ENCODE data around the gene HMG20B. TPM values are rescaled to one million over a fixed set of nuclear protein-coding genes. Genes with fewer than 3 reads are reported as not detected.
A peak's percentile ranks its signal among the peaks of the same experiment; 100 is the strongest.

HMG20B gene
- total and polyA plus RNA-seq, 5 donors, result 35.7 to 50.5 (median 36.6) TPM

DNA sequence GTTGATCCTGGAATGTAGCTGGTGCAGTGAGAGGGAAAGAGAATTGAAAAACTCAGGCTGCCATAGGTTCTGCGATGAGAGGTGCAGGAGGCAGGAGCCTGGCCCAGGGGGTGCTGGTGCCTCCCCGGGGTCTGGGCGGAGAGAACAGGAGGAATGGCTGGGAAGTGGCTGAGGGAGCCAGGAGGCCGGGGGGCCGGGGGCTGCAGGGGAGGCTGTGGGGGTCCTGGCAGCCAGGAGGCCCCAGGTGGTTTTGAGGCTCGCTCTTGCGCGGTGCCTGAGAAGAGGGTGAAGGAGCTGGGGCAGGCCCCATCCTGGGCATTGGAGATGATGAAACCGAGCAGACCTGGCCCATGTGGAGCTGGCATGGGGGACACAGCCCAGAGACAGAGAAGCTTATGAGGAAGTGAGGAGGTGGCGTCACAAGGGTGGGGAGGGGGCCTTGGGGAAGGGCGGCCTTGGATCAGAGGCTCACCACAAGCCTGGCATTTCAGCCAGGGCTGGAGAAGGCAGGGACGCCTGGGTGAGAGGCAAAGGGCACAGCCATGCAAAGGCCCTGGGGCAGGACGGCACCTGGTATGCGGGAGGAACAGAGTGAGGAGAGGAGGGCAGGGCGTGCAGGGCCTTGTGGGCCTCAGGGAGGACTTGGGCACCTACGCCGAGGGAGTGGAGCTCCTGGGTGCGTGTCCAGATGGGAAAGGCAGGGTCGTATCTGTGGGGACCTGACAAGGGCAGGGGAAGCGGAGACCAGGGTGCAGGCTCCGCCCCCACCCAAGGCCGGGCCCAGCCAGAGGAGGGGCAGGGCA lies 35.1 kb upstream of the HMG20B start:
- peak; percentile 3 to 8 for ATAC-seq
- WGBS, result 86% methylated on average over 22 of the region's 22 CpGs

DNA sequence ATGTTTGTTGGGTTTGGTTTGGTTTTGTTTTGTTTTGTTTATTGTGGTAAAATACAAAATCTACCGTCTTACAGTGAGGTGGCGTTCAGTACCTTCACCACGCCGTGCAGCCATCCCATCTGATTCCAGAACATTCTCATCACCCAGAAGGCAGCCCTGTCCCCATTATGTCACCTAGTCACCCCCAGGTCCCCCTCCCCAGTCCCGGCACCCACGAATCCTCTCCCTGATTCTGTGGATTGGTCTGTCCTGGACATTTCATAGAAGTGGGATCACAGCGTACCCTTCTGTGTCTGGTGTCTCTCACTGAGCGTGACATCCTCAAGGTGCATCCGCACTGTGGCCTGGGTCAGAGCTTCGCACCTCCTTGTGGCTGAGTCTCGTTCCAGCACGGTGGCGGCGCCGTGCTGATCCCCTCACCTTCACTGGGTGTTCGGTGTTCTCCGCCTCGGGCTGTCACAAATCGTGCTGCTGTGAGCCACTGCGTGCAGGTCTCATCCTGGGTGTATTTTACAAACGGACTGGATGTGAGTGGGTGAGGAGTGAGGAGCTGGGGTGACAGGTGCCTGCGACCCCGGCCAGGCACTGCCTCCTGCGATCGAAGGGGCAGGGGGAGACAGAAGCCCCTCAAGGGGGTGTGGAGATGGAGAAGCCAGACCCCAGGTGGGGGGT lies 34.4 kb upstream of the HMG20B start:
- intact Hi-C loops (cut with DNase I), result no loop called here
- DNase-seq, result no peak
- H3K27me3 ChIP-seq (ENCODE audit: control insufficient read depth, insufficient read depth), result no peaks in the 10 kb centered on the region
- no peak overlapping the region for H3K27ac ChIP-seq (ENCODE audit: low read length)
- no peaks in the 10 kb centered on the region for H3K4me1 ChIP-seq (ENCODE audit: control insufficient read depth, insufficient read depth, low read length)
- no peak overlapping the region for H3K4me3 ChIP-seq (ENCODE audit: low read length)
- ATAC-seq, result no peak
- H3K9me3 ChIP-seq (ENCODE audit: control insufficient read depth, low read length), result no peaks in the 10 kb centered on the region
- WGBS, result 82% methylated on average over 25 of the region's 25 CpGs

More for the DNA sequence above, 35.1 kb upstream of the HMG20B start:
- no peak overlapping the region for H3K27ac ChIP-seq (ENCODE audit: low read length)
- no peaks in the 10 kb centered on the region for H3K9me3 ChIP-seq (ENCODE audit: control insufficient read depth, low read length)
- no peak overlapping the region for H3K4me3 ChIP-seq (ENCODE audit: low read length)
- no peaks in the 10 kb centered on the region for H3K4me1 ChIP-seq (ENCODE audit: control insufficient read depth, insufficient read depth, low read length)
- H3K27me3 ChIP-seq (ENCODE audit: control insufficient read depth, insufficient read depth), result no peaks in the 10 kb centered on the region
- intact Hi-C loops (cut with DNase I), result no loop called here
- DNase-seq, result peak in 2 of 3 donors; percentile 59 to 66

DNA sequence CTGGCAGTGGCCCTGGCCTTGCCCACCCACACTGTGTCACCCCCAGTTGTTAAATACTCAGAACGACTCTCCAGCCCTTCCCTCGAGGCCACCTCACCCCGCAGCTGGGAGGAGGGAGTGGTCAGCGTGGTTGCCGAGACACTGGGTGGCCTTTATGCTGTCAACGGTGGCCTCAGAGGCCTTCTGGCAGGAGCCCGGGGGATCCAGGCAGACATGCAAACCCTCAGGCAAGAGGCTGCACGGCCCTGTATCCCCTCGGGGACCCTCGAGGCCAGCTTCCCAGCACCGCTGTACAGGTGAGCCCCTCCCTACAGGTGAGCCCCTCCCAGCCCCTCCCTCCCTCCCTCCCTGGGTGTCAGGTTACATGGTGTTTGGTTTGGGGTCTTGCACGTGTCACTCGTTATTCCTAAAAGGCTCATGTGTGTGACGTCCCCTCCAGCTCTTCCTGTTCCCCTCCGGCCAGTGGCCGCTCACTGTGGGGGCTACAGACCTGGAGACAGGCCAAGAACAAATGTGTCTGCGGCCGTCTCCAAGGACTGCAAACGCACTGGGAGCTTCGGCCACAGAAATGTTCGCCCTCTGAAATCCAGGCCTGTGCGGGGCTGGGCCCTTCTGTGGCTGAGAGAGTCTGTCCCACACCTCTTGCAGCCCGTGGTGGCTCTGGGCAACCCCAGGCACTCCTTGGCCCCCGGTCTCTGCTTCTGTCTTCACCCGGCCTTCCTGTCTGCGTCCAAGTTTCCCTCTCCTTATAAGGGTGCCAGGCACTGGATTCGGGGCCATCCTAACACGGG lies 33.6 kb upstream of the HMG20B start, which contains the start of gene TEKTIP1:
Gene TEKTIP1, plus strand, starts transcription at position 210 of the 791 bp plus-strand sequence. Its CDS starts 4 bp downstream, at position 214.
- intact Hi-C loops (cut with DNase I), result no loop called here
- H3K27me3 ChIP-seq (ENCODE audit: control insufficient read depth, insufficient read depth), result no peaks in the 10 kb centered on the region
- ATAC-seq, result no peak
- no peaks in the 10 kb centered on the region for H3K9me3 ChIP-seq (ENCODE audit: control insufficient read depth, low read length)
- 56% methylated on average over 28 of the region's 28 CpGs for WGBS
- no peak within 1 kb of the TSS for H3K4me3 ChIP-seq (ENCODE audit: low read length)
- DNase-seq, result peak in 2 of 3 donors; percentile 46 to 54
- no peak within 1 kb of the TSS for H3K27ac ChIP-seq (ENCODE audit: low read length)
- H3K4me1 ChIP-seq (ENCODE audit: control insufficient read depth, insufficient read depth, low read length), result no peaks in the 10 kb centered on the region

DNA sequence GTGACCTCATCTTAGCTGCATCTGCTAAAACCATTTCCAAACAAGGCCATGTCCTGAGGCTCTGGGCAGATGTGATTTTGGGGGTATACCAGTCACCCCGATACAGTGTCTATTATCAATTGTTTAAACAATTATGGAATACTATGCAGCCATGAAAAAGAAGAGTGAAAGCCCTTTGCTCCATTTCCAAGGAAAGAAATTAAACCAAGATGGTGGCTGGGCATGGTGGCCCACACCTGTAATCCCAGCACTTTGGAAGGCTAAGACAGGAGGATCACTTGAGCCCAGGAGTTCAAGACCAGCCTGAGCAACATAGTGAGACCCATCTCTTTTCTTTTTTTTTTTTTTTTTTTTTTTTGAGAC lies 33.0 kb upstream of the HMG20B start:
- Histone ChIP-seq H3K27ac (ENCODE audit: low read length) (no peak overlapping the region), H3K4me1 (ENCODE audit: control insufficient read depth, insufficient read depth, low read length) (no peaks in the 10 kb centered on the region), H3K27me3 (ENCODE audit: control insufficient read depth, insufficient read depth) (no peaks in the 10 kb centered on the region), H3K4me3 (ENCODE audit: low read length) (no peak overlapping the region), H3K9me3 (ENCODE audit: control insufficient read depth, low read length) (no peaks in the 10 kb centered on the region)
- intact Hi-C loops (cut with DNase I), result loop anchor here in 3 of 4 donors (10.0 kb wide), 2 partner anchors 75 to 165 kb away; partner anchors contain the start of genes PIP5K1C (in 2 of the 3) and TJP3 (in 2 of the 3)
- 98% methylated on average over 1 of the region's 1 CpG for WGBS
- no peak for DNase-seq
- ATAC-seq, result no peak

DNA sequence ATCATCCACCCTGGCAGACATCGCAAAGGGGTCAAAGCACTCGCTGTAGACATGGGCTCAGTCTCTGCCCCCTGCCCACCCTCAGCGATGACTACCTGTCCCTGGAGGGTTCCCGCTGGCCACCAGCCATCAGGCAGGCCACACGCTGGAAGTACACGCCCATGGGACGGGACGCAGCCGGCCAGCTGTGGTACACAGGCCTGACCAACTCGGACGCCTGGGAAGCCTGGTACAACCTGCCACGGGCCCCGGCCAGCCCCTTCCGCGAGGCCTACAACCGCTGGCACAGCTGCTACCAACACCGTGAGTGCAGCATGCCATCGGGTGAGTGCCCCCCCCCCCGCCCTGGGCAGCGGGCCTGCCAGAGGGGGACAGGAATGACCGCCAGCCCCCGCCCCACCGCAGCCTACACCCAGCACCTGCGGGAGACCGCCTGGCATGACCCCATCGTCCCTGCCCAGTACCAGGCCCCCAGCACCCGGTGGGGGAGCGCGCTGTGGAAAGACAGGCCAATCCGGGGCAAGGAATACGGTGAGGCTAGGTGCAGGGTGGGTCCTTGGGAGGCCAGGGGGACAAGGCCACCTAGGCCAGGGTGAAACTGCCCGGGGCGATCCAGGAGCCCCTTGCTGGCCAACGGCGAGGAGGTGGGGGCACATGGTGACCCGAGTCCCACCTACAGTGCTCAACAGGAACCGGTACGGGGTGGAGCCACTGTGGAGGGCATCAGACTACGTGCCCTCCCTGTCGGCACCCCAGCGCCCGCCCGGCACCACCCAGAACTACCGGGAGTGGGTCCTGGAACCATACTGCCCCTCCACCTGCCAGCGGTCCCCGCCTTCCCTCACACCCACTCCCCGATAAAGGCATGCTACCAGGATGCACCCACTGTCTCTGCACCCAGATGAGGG lies 29.3 kb upstream of the HMG20B start:
- Histone ChIP-seq H3K4me1 (ENCODE audit: control insufficient read depth, insufficient read depth, low read length) (no peaks in the 10 kb centered on the region), H3K4me3 (ENCODE audit: low read length) (no peak overlapping the region), H3K27ac (ENCODE audit: low read length) (no peak overlapping the region), H3K9me3 (ENCODE audit: control insufficient read depth, low read length) (no peaks in the 10 kb centered on the region), H3K27me3 (ENCODE audit: control insufficient read depth, insufficient read depth) (no peaks in the 10 kb centered on the region)
- DNase-seq (peak; percentile 69 to 84 (median 70)), ATAC-seq (peak; percentile 12 to 14)
- intact Hi-C loops (cut with DNase I), result loop anchor here in 3 of 4 donors (10.0 kb wide), 2 partner anchors 71 to 161 kb away; partner anchors contain the start of genes PIP5K1C (in 2 of the 3) and TJP3 (in 2 of the 3)
- WGBS, result 79% methylated on average over 47 of the region's 47 CpGs

DNA sequence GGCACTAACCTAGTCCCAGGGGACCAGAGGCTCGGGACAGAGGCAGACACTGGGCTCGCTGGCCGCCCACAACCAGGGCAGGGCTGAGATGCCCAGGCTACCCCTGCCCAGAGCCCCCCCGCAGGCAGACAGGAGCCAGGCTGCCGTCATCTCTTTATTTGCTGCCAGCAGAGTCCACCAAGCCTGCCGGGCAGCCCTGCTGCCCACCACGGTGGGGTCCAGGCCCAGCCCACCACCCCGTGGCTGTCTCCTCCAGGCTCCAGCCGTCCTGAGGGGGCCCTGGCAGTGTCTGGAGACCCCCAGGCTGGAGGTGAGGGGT lies 28.7 kb upstream of the HMG20B start:
- no peaks in the 10 kb centered on the region for H3K27me3 ChIP-seq (ENCODE audit: control insufficient read depth, insufficient read depth)
- H3K4me1 ChIP-seq (ENCODE audit: control insufficient read depth, insufficient read depth, low read length), result no peaks in the 10 kb centered on the region
- intact Hi-C loops (cut with DNase I), result loop anchor here in 3 of 4 donors (10.0 kb wide), 2 partner anchors 71 to 161 kb away; partner anchors contain the start of genes PIP5K1C (in 2 of the 3) and TJP3 (in 2 of the 3)
- DNase-seq (peak in 2 of 3 donors; percentile 48 to 52), ATAC-seq (no peak)
- H3K4me3 ChIP-seq (ENCODE audit: low read length), result no peak overlapping the region
- 82% methylated on average over 9 of the region's 9 CpGs for WGBS
- no peak overlapping the region for H3K27ac ChIP-seq (ENCODE audit: low read length)
- H3K9me3 ChIP-seq (ENCODE audit: control insufficient read depth, low read length), result no peaks in the 10 kb centered on the region

DNA sequence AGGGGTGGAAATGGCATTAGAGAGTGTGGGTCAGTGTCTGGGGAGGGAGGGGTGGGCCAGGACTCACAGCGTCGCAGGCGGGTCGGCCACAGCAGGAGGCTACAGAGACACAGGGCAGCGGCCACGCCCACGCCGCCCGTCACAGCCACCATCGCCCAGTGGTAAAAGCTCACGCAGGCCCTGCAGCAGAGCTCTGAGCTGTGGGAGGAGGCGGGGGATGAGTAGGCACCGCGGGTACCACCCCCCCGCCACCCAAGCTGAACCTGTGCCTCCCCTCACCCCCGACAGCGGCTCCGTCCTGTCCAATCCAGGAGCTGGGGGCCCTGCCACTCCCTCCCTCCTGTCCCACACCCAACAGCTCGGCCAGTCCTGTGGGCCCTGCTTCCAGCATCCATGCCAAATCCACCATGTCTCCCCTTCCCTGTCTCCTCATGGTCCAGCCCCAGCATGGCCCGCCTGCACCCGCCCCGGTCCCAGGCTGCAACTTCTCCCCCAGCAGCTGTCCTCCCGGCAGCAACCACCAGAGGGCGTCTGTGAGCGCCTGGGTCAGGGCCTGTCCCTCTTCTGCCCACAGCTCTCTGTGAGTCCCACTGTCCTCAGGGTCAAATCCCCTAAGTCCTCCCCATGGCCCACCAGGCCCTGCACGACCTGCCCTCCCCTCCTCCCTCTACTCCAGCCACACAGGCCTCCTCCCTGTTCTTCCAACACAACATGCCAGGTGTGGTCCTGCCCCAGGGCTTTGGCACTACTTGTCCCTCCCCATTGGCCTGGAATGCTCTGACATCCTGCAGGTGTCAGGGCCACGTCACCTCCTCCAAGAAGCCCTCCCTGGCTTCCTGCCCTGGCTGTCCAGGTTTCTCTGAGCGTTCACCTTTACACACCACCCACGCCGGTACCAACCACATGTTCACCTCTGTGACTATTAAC lies 27.7 kb upstream of the HMG20B start:
- Histone ChIP-seq H3K27ac (ENCODE audit: low read length) (no peak overlapping the region), H3K27me3 (ENCODE audit: control insufficient read depth, insufficient read depth) (no peaks in the 10 kb centered on the region), H3K9me3 (ENCODE audit: control insufficient read depth, low read length) (no peaks in the 10 kb centered on the region), H3K4me3 (ENCODE audit: low read length) (no peak overlapping the region), H3K4me1 (ENCODE audit: control insufficient read depth, insufficient read depth, low read length) (no peaks in the 10 kb centered on the region)
- intact Hi-C loops (cut with DNase I), result loop anchor here (5.0 to 10.0 kb wide), 3 partner anchors 70 to 160 kb away; partner anchors contain the start of genes PIP5K1C (in 2 of the 4) and TJP3 (in 2 of the 4)
- ATAC-seq (peak; percentile 44 to 70), DNase-seq (peak; percentile 67 to 92 (median 86))
- WGBS, result 64% methylated on average over 30 of the region's 30 CpGs

DNA sequence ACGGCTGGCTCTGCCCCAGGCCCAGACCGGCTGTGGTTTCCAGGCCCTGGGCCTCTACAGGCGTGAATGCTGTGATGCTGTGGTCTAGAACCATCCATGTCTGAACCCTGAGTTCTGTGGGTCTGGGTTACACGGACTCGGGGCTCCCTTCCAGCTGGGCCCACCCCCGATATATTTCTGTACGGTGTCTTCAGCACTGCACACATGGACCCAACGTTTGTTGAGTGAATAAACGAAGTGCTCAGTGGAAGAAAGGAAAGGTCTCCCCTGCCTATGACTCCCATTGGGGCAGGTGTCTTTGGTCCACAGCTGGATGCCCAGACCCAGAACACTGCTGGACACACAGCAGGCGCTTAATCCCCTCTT lies 27.1 kb upstream of the HMG20B start:
- Histone ChIP-seq H3K4me1 (ENCODE audit: control insufficient read depth, insufficient read depth, low read length) (no peaks in the 10 kb centered on the region), H3K4me3 (ENCODE audit: low read length) (no peak overlapping the region), H3K9me3 (ENCODE audit: control insufficient read depth, low read length) (no peaks in the 10 kb centered on the region), H3K27me3 (ENCODE audit: control insufficient read depth, insufficient read depth) (no peaks in the 10 kb centered on the region), H3K27ac (ENCODE audit: low read length) (no peak overlapping the region)
- 78% methylated on average over 10 of the region's 10 CpGs for WGBS
- ATAC-seq, result no peak
- intact Hi-C loops (cut with DNase I), result loop anchor here (5.0 to 10.0 kb wide), 3 partner anchors 69 to 159 kb away; partner anchors contain the start of genes PIP5K1C (in 2 of the 4) and TJP3 (in 2 of the 4)
- no peak for DNase-seq

DNA sequence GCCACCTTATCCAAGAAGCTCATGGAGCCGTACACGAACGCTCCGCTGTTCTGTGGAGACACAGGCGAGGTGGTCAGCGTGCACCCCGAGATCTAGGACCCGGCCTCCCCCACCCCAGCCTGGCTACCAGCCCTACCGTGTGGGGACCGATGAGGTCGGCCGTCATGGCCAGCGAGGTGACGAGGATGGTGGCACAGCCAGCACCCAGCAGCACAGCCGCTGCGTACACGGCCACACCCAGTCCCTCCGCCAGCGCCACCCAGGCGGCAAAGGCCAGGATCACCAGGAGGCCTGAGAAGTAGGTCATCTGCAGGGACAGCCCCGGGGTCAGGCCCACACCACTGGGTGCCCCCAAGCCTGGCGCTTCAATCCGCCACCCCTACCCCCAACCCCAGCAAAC lies 26.6 kb upstream of the HMG20B start:
- H3K4me3 ChIP-seq (ENCODE audit: low read length), result no peak overlapping the region
- 92% methylated on average over 23 of the region's 23 CpGs for WGBS
- no peaks in the 10 kb centered on the region for H3K4me1 ChIP-seq (ENCODE audit: control insufficient read depth, insufficient read depth, low read length)
- no peaks in the 10 kb centered on the region for H3K9me3 ChIP-seq (ENCODE audit: control insufficient read depth, low read length)
- no peak for ATAC-seq
- no peaks in the 10 kb centered on the region for H3K27me3 ChIP-seq (ENCODE audit: control insufficient read depth, insufficient read depth)
- intact Hi-C loops (cut with DNase I), result loop anchor here (5.0 to 10.0 kb wide), 3 partner anchors 69 to 159 kb away; partner anchors contain the start of genes PIP5K1C (in 2 of the 4) and TJP3 (in 2 of the 4)
- H3K27ac ChIP-seq (ENCODE audit: low read length), result no peak overlapping the region
- DNase-seq, result no peak

Data from right cardiac atrium (tissue), 5 donors.